ENCODE results near the gene ABTB2. TPM values are rescaled to one million over a fixed set of nuclear protein-coding genes. Genes with fewer than 3 reads are reported as not detected.

ABTB2 gene
- total RNA-seq, 4 donors from 2014 or later, result 5.0 to 44.1 (median 33.0) TPM

DNA sequence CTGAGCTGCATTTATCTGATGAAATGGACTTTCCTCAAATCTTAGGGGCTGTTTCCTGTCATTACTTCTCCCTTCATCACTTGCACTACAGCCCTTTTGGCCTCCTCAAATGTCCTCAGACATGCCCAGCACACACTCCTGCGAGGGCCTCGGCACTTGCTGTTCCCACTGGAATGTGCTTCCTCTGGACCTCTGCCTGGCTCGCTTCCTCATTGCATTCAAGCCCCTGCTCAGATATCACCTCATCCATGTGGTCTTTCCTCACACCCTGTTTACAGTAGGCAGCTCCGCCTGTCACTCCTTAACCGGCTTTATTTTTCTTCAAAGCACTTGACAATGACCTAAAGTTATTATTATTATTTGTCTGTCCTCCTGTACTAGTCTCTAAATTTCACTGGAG, 243.3 kb downstream of the ABTB2 start:
- Histone ChIP-seq H3K27me3 (no peaks in the 10 kb centered on the region), H3K4me3 (no peak overlapping the region), H3K9me3 (no peaks in the 10 kb centered on the region), H3K4me1 (no peaks in the 10 kb centered on the region), H3K27ac (no peak overlapping the region), H3K36me3 (peaks cover 0 to 94% (median 0%) of the 10 kb centered on the region in 3 donors)
- no peak for DNase-seq
- TF ChIP-seq, protein P1, sequence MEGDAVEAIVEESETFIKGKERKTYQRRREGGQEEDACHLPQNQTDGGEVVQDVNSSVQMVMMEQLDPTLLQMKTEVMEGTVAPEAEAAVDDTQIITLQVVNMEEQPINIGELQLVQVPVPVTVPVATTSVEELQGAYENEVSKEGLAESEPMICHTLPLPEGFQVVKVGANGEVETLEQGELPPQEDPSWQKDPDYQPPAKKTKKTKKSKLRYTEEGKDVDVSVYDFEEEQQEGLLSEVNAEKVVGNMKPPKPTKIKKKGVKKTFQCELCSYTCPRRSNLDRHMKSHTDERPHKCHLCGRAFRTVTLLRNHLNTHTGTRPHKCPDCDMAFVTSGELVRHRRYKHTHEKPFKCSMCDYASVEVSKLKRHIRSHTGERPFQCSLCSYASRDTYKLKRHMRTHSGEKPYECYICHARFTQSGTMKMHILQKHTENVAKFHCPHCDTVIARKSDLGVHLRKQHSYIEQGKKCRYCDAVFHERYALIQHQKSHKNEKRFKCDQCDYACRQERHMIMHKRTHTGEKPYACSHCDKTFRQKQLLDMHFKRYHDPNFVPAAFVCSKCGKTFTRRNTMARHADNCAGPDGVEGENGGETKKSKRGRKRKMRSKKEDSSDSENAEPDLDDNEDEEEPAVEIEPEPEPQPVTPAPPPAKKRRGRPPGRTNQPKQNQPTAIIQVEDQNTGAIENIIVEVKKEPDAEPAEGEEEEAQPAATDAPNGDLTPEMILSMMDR (IDR thresholded peaks at IDR 0.05), result no peak

DNA sequence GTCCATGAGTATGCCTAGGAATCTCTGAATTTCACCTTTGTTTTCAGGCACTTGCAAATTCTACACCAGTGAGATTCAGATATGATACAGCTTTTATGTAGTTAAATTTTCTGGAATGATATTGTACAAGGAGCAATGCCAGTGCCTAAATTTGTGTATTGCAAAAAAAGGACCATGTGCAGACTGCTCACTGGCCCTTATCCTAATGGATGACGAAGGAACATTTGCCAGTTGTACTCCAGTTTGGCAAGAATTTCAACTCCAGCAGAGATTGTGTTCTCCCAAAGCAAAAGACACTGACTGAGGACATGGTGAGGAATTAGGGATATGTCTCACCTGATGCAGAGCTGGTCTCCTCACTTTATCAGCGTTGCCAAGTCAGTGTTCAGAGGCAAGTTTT, 243.8 kb downstream of the ABTB2 start:
- no peaks in the 10 kb centered on the region for H3K27me3 ChIP-seq
- H3K4me1 ChIP-seq, result no peaks in the 10 kb centered on the region
- no peak overlapping the region for H3K27ac ChIP-seq
- DNase-seq, result no peak
- TF ChIP-seq POLR2A (IDR thresholded peaks at IDR 0.05), result no peak
- TF ChIP-seq, protein P1 (IDR thresholded peaks at IDR 0.05), result no peak
- H3K4me3 ChIP-seq, result no peak overlapping the region
- no peaks in the 10 kb centered on the region for H3K9me3 ChIP-seq
- peaks cover 0 to 94% (median 0%) of the 10 kb centered on the region in 3 donors for H3K36me3 ChIP-seq

DNA sequence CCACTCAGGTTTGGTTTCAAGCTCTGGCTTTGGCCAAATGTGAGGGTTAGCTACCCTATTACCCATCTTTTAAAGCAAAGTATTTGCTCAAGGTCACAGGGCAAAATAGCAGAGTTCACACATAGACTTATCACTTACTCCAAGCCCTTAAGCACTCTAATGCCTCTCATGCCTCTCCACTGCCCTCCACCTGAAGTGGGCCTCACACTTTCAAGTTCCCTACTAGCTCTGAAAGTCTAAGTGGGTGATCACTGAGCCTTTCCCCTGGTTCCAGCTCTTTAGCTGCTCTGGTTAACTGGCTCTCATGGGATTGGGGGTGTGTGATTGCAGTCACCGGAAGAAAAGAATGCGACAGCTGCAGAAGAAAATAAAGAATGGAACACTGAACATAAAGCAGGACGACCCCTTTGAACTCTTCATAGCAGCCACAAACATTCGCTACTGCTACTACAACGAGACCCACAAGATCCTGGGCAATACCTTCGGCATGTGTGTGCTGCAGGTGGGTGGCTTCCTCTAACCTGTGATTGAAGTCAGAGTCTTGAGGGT, 246.0 kb downstream of the ABTB2 start:
- peaks cover 0 to 79% (median 0%) of the 10 kb centered on the region in 3 donors for H3K36me3 ChIP-seq
- no peak for DNase-seq

DNA sequence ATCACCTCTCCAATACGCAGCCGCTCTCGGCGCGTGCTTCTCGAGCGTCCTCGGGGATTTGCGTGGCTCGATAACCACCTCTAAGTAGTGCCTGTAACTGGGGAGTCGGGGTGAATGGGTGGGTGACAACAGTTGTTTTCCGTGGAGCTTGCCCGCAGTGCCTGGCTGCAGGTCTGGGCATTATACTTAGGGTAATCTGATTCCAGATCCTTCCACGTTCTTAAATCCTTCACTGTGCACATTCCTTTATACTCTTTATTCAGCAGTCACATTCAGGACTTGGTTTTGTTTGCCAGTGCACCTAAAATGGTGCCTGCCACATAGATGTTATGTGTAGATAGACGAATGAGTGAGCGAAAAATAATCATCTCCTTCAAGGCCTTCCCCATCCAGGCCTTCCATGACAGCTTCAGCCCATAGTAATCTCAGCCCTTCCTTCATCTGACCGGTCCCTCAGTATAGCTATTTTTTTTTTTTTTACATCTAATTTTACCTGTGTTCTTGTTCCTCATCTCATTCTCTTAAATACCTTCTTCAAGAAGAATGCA, 251.8 kb downstream of the ABTB2 start:
- H3K27me3 ChIP-seq, result no peaks in the 10 kb centered on the region
- DNase-seq, result no peak
- peak overlapping the region; percentile 89 to 96 (median 92) for H3K27ac ChIP-seq
- peaks cover 0 to 25% (median 0%) of the 10 kb centered on the region in 3 donors for H3K36me3 ChIP-seq
- peak overlapping the region; percentile 74 to 88 (median 84) for H3K4me3 ChIP-seq
- no peaks in the 10 kb centered on the region for H3K9me3 ChIP-seq
- no peak for TF ChIP-seq POLR2A (IDR thresholded peaks at IDR 0.05)
- TF ChIP-seq, protein P1 (IDR thresholded peaks at IDR 0.05), result no peak
- H3K4me1 ChIP-seq, result peaks cover 4 to 9% (median 7%) of the 10 kb centered on the region in 4 donors

More for the DNA sequence above, 246.0 kb downstream of the ABTB2 start:
- H3K9me3 ChIP-seq, result no peaks in the 10 kb centered on the region
- no peak overlapping the region for H3K27ac ChIP-seq
- H3K4me1 ChIP-seq, result peaks cover 0 to 2% (median under 1%) of the 10 kb centered on the region in 4 donors
- no peak overlapping the region for H3K4me3 ChIP-seq
- TF ChIP-seq, protein P1 (IDR thresholded peaks at IDR 0.05), result no peak
- TF ChIP-seq POLR2A (IDR thresholded peaks at IDR 0.05), result no peak
- H3K27me3 ChIP-seq, result no peaks in the 10 kb centered on the region

DNA sequence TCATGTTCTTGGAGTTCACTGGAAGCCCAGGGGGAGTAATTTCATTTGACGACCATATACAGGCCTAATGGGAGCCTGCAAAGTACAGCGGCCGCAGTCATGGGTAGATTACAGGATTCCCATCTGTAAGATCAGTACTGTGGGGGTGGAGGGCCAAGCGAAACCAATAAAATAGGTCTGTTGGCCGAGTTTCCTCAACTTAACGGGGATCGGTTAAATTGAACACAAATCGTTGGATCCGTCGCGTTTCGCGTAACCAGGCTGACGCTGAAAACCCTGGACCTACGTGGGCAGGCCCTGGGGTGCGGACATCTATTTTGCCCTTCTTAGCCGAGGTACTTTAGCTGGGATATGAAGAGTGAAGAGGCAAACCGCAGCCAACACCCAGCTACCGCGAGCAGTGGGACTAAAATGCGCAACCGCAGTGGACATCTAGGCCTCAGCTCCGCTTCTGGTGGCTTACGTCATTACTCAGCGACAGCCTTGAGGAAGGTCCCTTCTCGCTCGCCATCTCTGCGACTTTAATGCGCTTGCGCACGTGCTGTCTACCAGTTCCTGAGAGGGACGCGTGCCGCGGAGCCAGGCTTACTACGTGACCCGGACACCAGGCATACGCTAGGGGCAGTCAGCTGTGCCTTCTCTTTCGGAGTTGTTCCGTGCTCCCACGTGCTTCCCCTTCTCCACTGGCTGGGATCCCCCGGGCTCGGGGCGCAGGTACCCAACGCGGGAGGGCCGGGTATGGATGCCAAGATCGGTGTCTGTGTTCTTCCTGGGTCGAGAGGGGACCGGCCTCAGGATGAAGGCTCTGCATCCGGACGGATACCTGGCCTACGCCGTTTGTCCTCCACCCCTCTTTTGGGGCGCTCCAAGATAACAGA, 252.5 kb downstream of the ABTB2 start, which contains the start of gene NAT10:
Gene NAT10 (plus strand): TSS at position 551 of the 878 bp plus-strand sequence. CDS start 2,597 bp downstream, outside the sequence.
- Histone ChIP-seq H3K27ac (peak within 1 kb of the TSS; percentile 89 to 96 (median 92)), H3K4me1 (peaks cover 4 to 9% (median 7%) of the 10 kb centered on the region in 4 donors), H3K36me3 (peaks cover 0 to 29% (median 0%) of the 10 kb centered on the region in 3 donors), H3K4me3 (peak within 1 kb of the TSS; percentile 74 to 88 (median 84)), H3K27me3 (no peaks in the 10 kb centered on the region), H3K9me3 (no peaks in the 10 kb centered on the region)
- peak; percentile 75 to 82 for TF ChIP-seq POLR2A (IDR thresholded peaks at IDR 0.05)
- TF ChIP-seq, protein P1 (IDR thresholded peaks at IDR 0.05), result peak in 4 of 6 experiments; percentile 11 to 54 (median 41)
- peak; percentile 95 to 99 (median 96) for DNase-seq

All from Peyer's patch (tissue), 4 donors.